ENCODE data around the gene CEMP1.
A peak's percentile ranks its signal among the peaks of the same experiment; 100 is the strongest.
"Not testable (repeated sequence)": the region's sequence is repeated elsewhere in the genome, so short reads cannot be mapped to it uniquely, and the experiment has no call there.

The CEMP1 gene

GRCh38 chr16:2535625-2536013 is 4.4 kb upstream of the CEMP1 start:
- DNase-seq, result no peak

- DNase-seq, result not testable (repeated sequence)
Measured at GRCh38 chr16:2534335-2534734, 3.1 kb upstream of the CEMP1 start.

GRCh38 chr16:2533912-2534311 is 2.7 kb upstream of the CEMP1 start:
- no peak for DNase-seq

DNA sequence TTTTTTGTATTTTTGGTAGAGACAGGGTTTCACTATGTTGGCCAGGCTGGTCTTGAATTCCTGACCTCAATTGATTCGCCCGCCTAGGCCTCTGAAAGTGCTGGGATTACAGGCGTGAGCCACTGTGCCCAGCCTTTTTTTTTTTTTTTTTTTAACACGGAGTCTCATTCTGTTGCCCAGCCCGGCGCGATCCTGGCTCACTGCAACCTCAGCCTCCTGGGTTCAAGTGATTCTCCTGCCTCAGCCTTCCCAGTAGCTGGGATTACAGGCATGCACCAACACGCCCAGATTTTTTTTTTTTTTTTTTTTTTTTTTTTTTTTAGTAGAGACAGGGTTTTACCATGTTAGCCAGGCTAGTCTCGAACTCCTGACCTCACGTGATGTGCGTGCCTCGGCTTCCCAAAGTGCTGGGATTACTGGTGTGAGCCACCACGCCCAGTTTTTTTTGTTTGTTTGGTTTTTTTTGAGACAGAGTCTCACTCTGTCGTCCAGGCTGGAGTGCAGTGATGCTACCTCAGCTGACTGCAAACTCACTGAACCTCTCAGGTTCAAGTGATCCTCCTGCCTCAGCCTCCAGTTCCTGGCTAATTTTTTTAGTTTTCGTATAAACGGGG is 2.0 kb upstream of the CEMP1 start:
- DNase-seq, result not testable (repeated sequence)

DNA sequence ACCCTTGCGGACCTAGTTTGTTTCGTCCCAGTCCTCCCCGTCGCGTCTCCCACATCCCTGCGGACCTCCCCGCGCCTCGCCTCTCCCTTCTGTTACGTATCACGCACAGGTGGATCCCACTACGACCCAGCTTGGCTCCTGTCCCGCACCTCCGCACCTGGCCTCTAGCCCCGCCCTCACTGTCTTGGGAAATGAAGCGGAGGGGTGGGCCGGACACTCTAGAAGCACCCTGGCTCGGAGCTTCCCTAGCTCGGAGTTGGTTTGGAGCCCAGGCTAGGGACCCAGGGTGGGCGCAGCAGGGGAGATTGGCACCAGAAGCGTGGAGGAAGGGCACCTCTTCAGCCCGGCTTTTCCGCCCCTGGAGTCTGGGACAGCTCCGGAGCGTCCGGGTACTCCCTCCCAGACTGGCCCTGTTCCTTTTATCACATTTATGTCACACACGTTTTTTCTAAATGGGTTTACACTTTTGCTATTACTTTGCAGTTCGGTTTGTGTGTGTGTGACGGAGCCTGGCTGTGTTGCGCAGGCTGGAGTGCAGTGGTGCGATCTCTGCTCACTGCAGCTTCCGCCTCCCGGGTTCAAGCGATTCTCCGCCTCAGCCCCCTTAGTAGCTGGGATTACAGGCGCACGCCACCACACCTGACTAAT is 1.4 kb upstream of the CEMP1 start:
- DNase-seq, result peak; percentile 73 to 78

- DNase-seq, result peak; percentile 98
Measured at GRCh38 chr16:2531696-2532493, 687 bp upstream of the CEMP1 start.

GRCh38 chr16:2530629-2531318 is 434 bp downstream of the CEMP1 start:
- no peak for DNase-seq

- no peak for DNase-seq
Measured at GRCh38 chr16:2529961-2530628, 1.1 kb downstream of the CEMP1 start.

DNA sequence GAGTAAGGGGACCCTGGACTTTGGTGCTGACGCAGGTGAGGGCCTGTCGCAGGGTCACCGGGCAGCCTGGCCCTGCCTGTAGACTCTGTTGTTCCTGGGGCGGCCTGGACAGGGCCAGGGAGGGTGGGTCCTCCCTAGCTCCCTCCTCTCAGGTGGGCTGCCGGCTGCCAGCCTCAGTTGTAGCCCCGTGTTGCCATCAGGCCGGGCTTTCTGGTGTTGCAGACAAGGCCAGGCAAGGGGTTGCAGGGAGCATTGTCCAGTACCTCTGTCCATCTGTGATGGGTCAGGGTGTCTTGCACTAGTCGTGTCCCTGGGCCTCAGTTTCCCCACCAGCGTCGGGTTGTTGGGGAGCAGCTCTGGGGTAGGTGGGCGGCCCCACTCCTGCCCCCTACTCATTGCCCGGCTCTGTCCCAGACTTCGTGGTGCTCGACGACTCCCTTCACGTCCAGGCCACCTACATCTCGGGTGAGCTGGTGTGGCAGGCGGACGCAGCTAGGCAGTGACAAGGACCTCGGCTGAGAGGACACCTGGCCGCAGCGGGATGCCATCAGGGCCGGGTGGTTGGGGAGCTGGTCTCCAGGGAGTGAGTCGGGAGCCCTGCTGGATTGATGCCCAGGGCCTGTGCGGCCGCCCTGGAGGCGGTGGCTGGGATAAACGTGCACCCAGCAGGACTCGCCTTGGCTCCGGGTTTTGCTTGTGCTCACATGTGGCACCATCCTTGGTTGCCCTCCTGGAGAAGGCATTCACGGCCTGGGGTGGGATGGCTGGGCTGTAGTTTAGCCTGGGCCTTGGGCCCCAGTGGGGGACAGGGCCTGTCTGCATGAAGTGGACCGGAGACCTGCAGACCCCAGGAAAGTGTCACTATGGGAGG is 1.9 kb downstream of the CEMP1 start:
- no peak for DNase-seq

GRCh38 chr16:2528161-2529060 is 2.8 kb downstream of the CEMP1 start:
- DNase-seq, result no peak

DNA sequence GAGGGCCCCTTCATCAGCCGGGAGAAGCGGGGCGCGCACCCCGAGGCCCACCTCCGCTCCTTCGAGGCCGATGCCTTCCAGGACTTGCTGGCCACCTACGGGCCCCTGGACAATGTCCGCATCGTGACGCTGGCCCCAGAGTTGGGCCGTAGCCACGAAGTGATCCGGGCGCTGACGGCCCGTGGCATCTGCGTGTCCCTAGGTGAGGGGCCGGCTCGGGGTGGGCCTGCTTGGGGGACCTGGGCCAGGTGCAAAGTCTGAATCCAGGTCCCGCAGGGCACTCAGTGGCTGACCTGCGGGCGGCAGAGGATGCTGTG is 3.5 kb downstream of the CEMP1 start:
- DNase-seq, result no peak

- DNase-seq, result no peak
Measured at GRCh38 chr16:2527071-2527783, 4.0 kb downstream of the CEMP1 start.

GRCh38 chr16:2526135-2526534 is 5.1 kb downstream of the CEMP1 start:
- DNase-seq, result no peak

- DNase-seq, result no peak
Measured at GRCh38 chr16:2524339-2524938, 6.8 kb downstream of the CEMP1 start.

DNA sequence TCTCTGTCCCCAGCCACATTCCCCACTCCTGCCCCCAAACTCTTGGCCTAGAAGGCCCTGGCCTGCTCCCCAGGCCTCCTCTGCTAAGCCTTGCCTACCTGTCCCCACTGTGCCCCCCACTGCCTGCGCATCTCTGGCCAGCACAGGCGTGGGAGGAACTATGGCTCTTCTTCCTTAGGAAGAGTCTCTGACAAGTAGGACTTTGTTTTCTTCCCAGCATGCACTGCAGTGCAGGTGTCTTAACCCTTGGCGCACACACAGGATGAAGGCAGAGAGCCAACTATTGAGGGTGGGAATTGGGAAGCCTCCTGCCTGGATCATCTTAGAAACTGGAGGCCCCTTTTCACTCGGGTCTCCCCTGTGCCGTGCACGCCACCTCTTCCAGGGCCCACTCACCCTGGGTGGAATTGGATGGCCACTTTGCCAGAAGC is 7.4 kb downstream of the CEMP1 start:
- no peak for DNase-seq

DNA sequence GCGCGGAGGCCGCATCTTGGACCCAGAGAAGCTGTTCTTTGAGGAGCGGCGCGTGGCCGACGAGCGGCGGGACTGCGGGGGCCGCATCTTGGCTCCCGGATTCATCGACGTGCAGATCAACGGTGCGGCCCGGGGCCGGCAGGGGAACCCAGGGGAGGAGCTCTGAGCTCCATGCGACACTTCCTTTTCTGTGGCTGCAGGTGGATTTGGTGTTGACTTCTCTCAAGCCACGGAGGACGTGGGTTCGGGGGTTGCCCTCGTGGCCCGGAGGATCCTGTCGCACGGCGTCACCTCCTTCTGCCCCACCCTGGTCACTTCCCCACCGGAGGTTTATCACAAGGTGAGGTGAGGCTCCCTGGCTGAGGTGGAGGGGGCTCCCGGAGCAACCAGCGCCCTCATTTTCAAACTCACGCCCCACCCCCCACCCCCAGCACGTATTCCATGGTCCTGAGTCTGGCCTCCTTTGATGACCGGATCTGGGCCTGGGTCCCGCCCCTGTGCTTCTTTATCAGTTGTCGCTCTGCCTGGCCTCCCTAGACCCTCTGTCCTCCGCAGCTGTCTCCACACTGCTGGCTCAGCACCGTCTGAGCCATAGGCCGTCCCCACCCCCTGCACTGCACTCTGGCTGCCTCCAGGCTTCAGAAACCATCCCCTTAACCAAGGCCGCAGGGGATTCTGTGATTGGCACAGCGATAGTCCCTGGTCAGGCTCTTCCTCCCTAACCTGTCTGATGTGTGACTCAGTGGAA is 10.2 kb downstream of the CEMP1 start:
- DNase-seq, result peak; percentile 61

DNA sequence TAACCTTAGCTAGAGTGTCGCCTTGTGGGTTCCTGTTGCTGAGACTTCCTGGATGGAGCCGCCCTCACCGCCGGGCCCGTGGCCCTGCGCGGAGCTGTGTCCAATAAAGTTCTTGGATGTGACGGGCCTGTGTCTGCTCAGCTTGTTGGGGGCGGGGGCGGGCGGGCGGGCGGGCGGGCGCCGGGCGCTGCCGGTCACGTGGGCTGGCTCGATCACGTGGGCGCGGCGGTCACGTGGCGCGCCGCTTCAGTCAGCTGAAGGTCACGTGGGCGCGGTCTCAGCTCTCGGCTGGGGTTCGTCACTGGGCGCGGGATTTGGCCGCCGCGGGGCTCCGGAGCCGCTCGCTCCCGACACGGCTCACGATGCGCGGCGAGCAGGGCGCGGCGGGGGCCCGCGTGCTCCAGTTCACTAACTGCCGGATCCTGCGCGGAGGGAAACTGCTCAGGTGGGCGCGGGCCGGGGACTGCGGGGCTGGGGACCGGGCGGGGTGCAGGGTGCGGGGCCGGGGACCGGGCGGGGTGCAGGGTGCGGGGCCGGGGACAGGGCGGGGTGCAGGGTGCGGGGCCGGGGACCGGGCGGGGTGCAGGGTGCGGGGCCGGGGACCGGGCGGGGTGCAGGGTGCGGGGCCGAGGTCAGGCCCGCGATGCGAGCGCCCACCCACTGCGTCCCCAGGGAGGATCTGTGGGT is 11.0 kb downstream of the CEMP1 start, which contains the start of gene AMDHD2:
TSS of gene AMDHD2 (plus strand) at position 275 of the 687 bp plus-strand sequence. CDS start at position 363, 88 bp downstream.
- peak; percentile 86 to 92 for DNase-seq

- DNase-seq, result no peak
Measured at GRCh38 chr16:2519711-2520080, 11.5 kb downstream of the CEMP1 start.

Data from activated T-cell treated with anti-CD3 and anti-CD28 coated beads, Interleukin-2, amount 50 U/mL, for 48 hours (primary cell).